LoVo (cell line): ENCODE measurements around the gene ISYNA1.

Experiments used
- DNase-seq: peaks from one replicate; pipeline ENCODE4 v3.0.0-alpha.2; 2016; ENCODE audit warnings: low spot score

Gene ISYNA1

DNA sequence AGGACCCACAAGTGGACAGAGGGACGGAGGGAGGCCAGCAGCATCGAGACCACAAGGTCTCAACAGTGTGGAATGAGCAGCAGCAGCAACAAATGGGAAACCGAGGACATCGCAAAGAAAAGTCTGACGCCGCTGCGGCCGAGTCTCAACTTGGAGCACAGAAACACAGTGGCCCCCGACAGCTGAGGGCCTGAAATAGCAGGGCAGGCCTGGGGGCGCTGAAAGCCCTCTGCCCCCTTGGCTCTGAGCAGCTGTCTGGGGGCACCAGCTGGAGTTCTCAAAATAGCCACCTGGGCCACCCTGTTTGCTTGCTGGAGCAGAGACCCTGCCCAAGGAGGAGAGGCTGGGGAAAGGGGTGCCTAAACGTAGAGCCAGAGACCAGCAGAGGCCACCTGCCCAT, 5.9 kb upstream of the ISYNA1 start:
- DNase-seq, result no peak

DNA sequence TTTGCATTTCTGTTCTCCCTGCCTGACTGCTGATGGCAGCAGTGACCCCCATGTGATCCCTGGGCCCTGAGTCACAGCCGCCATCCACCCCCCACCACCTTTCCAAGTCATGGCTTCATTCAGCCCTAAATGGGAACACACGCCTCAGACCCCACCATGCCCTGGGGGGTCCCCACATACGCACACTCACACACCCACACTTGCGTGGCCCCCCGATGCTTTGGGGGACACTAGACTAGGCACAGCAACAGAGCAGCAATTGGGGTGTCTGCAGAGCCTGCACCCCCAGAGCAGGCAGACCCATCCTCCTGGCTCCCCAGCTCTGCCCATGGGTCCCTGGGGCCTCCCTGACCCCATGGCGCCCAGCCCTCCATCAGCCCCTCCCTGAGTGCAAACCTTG, 5.5 kb upstream of the ISYNA1 start:
- DNase-seq, result no peak

DNA sequence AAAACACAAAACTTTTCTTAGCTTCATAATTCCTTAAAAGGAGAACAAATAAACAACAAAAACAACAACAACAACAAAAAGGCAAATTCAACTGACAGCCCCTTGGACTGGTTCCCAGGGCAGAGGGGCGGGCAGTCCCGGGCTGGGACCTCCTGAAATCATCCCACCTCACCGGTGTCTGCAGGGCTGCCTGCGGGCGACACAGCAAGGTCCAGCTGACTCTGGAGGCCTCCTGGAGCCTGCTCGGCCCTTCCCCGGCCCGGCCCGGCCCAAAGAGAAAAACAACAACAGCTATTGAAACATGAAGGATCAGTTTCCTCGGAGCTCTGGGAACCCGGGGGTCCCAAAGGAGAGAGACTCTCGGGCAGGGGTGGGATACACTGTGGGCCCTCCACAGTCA, 5.0 kb upstream of the ISYNA1 start:
- no peak for DNase-seq

DNA sequence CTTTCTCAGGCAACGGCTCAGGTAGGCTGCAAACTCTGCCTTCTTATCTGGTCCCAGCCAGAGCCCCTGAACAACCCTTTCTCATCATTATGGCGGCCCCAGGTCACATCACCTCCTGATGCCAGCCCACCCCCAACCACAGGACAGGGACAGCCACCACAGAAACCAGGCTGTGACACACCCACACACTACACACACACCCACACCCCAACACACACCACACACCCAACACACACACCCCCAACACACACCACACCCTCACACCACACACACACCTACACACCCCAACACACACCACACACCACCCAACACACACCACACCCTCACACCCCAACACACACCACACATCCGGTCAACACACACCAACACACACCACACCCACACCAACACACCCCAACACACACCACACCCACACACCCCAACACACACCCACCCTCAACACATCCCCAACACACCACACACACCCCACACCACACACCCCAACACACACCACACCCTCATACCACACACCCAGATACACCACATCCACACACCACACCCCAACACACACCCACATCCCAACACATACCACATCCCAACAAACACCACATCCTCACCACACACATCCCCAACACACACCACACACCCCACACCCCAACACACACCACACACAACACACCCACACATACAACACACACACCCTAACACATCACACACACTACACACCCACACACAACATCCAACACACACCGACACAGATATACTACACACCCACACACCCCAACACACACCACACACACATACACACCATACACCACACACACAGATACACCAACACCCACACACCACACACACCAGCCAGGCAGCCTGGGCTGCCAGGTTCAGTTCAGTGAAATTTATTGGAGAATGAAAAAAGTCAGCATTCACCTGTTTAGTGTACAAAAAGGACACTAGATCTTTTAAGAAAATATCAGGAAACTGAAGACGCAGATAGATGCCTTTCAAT, 4.2 kb upstream of the ISYNA1 start:
- DNase-seq, result no peak

DNA sequence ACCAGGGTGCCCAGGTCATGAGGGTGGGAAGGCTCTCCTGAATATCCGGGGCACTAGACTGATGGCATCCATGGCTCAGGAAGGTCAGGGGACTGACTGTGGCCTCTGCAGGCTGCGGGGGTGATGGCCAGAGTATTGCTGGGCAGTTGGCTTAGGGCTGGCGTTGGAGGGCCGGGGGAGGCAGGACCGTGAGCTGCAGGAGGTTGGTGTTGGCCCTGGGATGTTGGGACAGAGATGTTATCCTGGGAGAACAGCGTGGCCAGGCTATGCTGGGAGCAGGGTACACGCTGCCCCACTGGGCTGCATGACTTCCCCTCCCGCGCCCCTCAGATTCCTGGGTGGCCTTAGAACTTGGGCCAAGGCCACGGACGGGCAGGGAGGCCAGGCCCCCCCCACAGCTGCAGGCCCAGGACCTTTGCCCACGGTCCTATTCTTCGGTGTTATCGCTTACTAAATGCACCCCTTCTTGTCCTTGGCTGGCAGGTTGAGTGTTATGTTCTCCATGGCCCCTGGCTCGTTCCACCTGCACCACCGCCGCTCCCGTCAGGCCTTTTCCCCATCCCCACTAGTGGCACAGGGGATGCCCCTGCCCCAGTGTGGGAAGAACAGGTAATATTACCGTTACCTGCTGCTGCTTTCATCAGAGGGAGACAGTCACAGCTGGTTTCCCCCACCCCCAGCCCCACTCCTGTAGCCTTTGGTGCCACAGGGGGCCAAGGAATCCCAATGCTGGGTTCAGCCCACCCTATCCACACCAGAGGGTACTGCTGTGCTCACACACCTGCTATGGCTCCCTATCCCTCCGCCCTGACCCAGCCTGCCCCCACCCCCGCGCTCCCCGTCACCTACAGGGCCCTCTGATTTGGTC, 3.2 kb upstream of the ISYNA1 start:
- DNase-seq, result no peak

DNA sequence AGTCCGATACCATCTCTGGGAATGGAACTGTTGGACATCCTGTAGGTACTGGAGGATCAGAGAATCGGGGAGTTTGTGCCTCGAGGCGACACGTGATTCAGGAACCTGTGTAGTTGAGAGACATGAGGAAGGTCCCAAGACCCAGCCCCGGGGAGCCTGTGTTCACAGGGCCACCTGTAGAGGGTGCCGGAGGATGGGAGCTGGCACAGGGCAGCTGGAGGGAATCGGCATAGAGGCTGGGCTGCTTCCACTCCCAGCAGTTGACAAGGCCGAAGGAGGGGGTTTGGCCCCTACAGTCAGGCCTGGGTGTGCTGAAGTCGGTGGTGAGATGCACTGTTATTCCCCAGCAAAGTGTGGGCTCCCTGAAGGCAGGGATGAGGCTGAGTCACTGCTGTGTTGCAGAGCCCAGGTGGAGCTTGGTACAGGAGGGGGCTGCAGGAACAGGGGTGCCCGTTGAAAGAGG, 2.5 kb upstream of the ISYNA1 start:
- no peak for DNase-seq

DNA sequence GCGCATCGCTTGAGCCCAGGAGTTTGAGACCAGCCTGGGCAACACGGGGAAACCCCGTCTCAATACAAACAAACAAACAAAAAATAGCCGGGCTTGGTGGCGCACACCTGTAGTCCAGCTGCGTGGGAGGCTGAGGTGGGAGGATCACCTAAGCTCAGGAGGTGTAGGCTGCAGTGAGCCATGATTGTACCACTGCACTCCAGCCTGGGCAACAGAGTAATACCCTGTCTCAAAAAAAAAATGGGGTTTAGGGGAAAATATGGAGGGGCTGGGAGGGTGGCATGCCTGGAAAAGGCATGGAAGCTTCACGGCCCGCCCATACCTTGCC, 1.9 kb upstream of the ISYNA1 start:
- no peak for DNase-seq

DNA sequence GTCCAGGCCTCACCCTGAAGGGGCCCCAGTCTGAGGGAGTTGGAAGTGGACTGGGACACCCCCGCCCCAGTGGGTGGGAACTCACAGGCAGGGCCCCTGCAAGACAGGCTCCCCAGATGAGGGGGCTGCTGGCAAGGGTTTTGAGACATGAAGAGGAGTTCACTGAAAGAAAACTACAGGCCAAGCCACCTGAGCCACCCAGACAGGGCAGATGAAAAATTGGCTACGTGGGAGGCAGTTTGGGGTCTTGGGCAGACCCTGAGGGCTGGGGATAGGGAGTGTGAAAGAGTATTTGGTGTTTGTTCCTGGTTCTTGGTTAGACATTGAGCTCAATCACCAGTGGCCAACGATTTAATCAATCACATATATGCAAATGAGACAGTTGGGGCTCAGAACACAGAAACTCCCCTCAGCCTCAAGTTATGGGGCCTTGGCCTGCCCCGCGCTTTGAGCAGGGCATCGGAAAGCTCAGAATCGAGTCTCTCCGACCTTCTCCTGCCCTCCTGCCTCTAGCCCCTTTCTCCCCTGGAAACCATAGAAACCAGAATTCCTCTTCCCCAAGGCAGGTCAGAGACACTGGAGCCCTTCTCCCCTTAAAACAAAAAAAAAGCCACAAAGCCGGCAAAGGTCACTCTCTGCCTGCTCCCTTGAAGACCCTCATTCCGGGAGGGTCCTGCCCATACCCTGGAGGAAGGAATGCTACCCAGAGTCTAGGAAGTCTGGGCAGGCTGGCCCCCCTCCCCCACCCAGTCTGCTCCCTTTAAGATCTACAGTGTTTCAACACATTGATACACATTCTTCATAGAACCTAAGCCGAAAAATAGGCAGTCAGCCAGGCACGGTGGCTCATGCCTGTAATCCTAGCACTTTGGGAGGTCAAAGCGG, 1.3 kb upstream of the ISYNA1 start:
- no peak for DNase-seq

DNA sequence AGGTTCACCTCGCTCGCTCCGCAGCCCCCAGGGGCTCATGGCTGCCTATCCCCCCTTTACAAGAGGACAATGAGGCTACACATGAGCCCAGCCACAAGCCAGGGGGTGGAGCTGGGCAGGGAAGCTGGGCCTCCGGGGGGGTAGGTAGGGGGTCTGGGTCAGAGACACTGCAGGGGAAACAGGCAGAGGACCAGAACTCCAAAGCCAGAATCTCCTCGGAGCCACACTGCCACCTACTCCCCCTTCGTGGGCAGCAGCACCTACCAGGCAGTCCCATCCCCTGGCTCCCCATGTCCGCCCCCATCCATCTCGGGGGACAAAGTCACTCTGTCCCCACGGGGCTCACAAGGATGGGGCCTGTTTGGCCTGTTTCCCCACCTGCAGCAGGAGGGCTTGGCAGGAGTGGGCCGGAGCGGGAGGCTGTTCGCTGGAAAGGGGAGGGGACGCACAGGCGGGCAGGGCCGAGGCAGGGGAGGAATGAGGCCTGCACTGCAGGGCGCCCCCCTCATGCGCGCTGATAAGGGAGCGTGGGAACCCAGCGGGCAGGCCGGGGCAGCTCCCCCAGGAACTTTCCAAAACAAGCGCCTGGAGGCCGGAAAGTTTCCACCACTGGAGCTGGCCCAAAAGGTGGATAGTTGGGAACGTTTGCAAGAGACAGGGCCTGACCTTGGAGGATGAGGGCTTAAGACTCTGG, 545 bp upstream of the ISYNA1 start:
- DNase-seq, result no peak

DNA sequence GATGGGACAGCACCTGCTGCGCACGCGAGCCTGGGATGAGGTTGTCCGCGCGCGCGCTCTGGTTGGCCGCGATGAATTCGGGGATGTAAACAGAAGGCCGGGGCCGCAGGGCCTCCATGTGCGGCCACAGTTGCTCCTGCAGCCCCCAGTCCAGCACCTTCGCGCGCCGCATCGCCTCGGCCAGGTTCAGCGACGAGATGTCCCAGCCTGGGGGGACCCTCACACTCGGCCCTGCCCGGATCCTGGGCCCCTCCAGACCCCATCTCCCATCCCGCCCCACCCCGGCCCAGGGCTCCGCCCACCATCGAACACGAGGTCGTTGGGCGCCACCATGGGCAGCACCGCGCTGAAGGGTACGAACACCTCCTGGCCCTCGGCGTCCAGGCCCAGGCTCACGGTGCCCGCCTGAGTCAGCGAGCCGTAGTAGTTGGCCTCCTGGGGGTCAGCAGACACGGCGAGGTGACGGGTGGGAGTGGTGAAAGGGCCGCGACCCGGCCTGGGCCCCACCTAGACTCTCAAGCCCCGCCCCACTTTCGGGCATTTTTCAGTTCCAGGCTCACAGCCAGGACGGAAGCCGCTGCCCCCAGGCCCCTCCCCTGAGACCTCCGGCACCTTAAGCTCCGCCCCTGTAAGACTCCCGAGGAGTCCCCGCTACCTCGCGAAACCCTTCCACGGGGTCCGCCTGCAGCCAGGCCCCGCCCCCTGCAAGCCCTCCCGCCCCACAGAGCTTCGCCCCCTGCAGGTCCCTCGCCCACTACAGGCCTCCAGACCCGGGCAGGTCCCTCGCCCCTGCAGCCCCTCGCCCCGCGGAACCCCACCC, 1.1 kb downstream of the ISYNA1 start:
- DNase-seq, result peak; percentile 79

DNA sequence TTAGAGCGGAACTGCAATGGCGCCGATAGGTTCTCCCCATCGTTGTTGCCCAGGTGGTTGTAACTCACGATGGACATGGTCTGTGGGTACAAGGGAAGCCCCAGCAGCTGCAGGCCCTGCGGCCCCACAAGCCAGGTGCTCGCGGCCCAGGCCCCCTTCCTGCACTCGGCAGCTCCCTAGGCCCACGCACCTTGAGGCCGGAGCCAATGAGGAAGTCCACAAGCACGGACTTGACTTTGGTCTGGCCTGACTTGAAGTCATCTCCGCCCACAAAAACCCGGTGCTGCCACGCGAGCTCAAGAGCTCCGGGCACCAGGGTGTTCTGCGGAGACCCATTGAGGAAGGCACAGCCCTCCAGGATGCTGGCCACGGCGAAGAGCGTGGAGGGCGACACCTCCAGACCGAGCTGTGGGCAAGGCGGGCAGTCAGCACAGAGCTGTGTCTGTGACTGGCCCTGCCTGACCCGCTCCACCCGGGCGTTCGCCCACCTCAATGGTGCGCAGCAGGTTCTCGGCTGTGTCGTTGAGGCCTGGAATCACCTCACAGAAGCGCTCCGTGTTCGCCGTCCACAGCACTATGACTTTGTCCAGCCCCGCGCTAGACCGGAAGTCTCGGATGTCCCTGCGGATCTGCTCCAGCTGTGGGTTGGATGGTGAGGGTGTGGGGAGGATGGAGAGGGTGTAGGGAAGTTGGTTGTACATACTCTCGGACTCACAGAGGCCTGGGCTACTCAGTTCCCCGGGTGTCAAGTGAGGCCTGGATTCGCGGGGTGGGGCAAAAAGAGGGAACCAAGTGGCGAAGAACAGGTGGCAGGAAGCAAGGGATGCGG, 1.9 kb downstream of the ISYNA1 start:
- DNase-seq, result no peak

DNA sequence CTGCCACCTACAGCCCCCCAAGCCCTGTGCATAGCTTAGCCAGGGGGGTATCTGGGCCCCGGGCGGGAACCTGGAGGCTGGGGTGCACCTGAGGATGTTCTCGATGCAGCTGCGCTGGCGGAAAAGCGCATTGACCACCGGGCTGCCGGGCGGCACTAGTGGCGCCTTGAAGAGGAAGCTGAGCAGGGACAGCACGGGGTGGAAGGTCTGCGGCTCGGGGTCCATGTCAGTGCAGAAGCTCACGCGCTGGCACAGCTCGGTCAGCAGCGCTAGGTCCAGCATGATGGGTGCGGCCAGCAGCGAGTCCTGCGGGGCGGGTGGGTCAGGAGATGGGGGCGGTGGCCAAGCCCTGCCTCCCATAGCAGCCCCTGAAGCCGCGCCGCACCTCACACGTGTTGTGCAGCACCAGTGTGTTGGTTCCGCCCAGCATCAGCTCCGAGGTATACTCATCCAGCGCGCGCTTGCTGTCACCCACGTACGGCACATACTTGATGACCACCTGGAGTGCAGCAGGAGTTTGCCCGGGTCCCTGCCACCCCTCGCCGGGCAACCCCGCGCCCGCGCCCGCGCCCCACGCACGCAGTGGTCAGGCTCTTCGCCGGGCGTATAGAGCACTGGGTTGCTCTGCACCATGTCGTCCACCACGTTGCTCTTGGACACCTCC, 2.6 kb downstream of the ISYNA1 start:
- DNase-seq, result no peak

DNA sequence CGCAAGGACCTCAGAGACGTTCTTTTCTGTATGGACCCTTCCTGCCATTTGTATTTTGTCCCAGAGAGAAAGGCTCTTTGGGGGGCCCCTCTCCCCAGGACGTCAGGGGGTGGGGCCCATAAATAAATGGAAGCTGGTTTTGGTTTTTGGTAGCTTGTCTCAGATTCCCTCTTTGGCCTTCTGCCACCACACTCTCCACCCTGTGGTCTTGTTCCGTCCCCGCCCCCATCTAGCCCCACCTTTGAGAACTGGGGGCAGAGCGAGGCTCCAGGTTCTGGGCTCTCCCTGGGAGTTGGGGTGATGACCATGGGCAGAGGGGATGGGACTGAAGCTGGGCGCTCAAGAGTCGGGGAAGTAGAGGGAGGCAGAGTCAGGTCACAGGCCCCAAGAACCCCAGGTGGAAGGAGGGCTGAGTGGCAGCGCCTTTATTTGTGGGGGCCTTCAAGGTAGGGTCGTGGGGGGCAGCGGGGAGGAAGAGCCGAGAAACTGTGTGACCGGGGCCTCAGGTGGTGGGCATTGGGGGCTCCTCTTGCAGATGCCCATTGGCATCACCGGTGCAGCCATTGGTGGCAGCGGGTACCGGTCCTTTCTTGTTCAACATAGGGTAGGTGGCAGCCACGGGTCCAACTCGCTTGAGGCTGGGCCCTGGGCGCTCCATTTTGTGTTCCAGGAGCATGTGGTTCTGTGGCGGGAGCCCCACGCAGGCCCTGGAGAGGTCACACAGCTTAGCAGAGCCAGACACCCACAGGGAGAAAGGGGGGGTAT, 3.3 kb downstream of the ISYNA1 start:
- DNase-seq, result no peak

DNA sequence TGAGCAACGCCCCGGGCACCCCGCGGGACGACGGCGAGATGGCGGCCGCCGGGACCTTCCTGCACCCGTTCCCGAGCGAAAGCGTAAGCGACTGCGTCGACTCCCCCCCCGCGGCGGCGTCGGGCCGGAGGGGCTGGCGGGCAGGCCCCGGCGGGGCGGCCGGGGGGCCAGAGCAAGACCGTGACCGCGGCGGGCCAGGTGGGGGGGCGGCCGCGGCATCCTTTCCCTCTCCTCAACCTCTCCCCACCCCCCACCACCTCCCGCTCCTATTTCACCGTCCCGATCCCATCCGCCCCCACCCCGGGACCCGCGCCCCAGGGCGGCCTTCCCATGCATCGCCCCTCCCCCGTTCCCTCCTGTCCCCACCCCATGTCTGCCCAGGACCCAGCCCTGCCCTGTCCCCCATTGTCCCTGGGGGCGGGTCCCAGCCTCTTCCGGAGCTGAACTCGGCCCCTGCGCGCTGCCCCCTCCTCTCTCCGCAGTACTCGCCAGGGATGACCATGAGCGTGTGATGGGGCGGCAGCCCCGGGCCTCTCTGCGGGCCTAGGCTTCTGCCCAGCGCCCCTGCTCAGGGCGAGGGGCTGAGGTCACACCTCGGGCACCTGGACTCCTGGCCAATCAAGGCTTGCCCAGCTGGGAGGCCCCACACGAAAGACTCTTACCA, 4.1 kb downstream of the ISYNA1 start:
- no peak for DNase-seq

DNA sequence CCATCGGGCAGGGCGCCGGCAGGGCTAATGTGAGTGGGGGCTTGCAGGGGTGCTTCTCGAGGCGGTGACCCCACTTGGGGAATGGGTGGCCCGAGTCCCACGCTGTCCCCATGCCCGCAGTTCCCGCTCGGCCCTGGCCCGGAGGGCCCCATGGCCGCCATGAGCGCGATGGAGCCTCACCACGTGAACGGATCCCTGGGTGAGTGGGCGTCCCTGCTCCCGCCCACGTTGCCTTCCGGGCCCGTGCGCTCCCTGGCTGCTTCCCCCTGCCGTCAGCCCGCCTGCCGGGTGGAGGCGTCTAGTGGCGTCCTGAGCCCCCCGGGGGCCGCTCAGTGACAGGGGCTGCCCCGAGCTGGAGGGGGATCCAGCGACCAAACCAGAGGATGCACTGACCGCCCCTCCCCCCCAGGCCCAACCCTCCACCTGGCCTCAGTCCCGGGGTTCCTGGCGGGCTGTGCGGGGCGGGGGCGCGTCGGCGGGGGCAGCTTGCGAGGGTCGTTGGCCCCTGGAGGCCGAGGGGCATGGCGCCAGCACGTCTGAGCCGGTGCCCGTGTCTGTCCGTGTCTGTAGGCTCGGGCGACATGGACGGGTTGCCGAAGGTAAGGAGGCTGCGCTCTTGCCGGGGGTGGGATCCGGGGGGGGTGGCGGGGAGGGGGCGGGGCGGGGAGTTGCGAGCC, 4.8 kb downstream of the ISYNA1 start:
- DNase-seq, result no peak

DNA sequence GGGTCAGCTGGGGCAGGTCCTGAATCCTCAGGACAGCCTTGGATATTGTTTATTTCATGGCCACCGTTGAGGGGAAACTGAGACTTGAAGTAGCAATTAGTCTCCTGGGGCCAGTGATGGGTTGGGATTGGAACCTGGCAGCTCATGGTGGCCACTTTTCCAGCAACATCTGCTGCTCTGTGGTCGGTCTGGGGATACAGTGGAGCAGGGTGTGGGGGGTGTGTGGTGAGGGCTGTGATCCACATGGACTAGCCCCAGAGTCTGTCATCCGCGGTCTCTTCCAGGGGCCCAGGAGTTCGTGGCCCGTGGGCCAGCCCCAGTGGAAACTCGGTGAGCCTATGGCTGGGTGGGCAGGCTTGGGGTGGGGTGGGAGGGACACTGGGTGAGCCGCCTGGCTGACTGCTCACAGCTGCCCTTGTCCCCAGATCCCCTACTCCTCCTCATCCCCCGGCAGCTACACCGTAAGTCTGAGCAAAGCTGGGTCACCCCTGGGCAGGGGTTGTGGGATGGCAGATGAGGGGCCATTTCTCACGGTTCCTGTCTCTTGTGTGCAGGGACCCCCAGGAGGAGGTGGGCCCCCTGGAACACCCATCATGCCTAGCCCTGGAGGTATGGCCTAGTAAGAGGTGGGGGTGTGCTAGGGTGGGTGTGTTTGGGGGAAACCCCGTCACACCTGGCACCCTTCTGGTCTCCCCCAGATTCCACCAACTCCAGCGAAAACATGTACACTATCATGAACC, 5.5 kb downstream of the ISYNA1 start:
- no peak for DNase-seq
